Ovary (tissue), 9 donors: ENCODE measurements around the gene SPDYE3. TPM values are rescaled to one million over a fixed set of nuclear protein-coding genes. Genes with fewer than 3 reads are reported as not detected.
"Not testable (repeated sequence)": the region's sequence is repeated elsewhere in the genome, so short reads cannot be mapped to it uniquely, and the experiment has no call there.

Experiments used
- DNase-seq, 5 donors: peaks; one replicate each; pipeline ENCODE4 v3.0.0-alpha.2; 2019 to 2020
- H3K27ac ChIP-seq, 2 donors: fragments of 200-600 bp; one replicate each; pipeline versions ENCODE4 v1.5.1 to v1.8.0; 2019 to 2022
- H3K27me3 ChIP-seq: fragments of 200-600 bp; one replicate; pipeline ENCODE4 v1.8.0; 2022
- H3K36me3 ChIP-seq: fragments of 200-600 bp; sonication (generic); one replicate; pipeline ENCODE4 v1.5.1; 2019
- H3K4me1 ChIP-seq: one replicate; pipeline ENCODE4 v1.8.1; 2013; ENCODE audit warnings: mild to moderate bottlenecking, moderate library complexity; ENCODE audit not compliant: insufficient read depth
- H3K4me3 ChIP-seq: fragments of 200-600 bp; sonication (generic); one replicate; pipeline ENCODE4 v1.5.1; 2017
- H3K9me3 ChIP-seq, 2 donors: fragments of 200-600 bp in 1 of 2; sonication (generic) in 1 of 2; one replicate each; pipeline versions ENCODE4 v1.5.1 to v1.8.1; 2013 to 2019; ENCODE audit warnings: mild to moderate bottlenecking in 1 of 2, moderate library complexity in 1 of 2
- CTCF ChIP-seq, 3 donors: fragments of 450-650 bp in 2 of 3; fragments of 200-600 bp in 1 of 3; IDR thresholded peaks; one replicate each; pipeline versions ENCODE4 v1.5.1 to v1.8.0; 2016 to 2022; ENCODE audit warnings: antibody characterized with exemption in 3 of 3, mild to moderate bottlenecking in 1 of 3
- EP300 ChIP-seq: sonication (generic); formaldehyde crosslinking; IDR thresholded peaks from one replicate; pipeline ENCODE4 v1.6.1; 2017; ENCODE audit warnings: antibody characterized with exemption
- WGBS, 3 donors: extraction: QIAGEN DNeasy Blood & Tissue Kit in 1 of 3; methylation state at CpG; one replicate each; pipeline versions ENCODE4 v1.1.5 to v1.1.7; 2013 to 2017; 5-methylcytosine and 5-hydroxymethylcytosine counted together
- intact Hi-C, 4 donors: fragments of 100-400 bp; cut with DNase I; formaldehyde crosslinking; loops; one replicate each; pipeline versions ENCODE4 v1.11.0 to v1.15.1; 2022 to 2023
- polyA plus RNA-seq, 2 donors: library from polyadenylated mRNA; stranded (reverse); fragments of 200-250 nt in 1 of 2; fragments of 350-450 nt in 1 of 2; fragmentation: Illumina TruSeq in 1 of 2; extraction: RNeasy Lipid Tissue Mini Kit (QIAGEN cat#74804) in 1 of 2; gene quantifications; one replicate each; pipeline ENCODE4 v1.2.3, GENCODE V29; 2013 to 2014
- total RNA-seq, 7 donors: library from RNA; depleted of rRNA in 2 of 7; stranded (reverse); fragments of >200 nt in 2 of 7; fragmentation: NEBNext Ultra II Directional in 3 of 7; extraction: Animal tissue kit (Norgen Biotek cat#: 25700) in 3 of 7; gene quantifications; one replicate each; pipeline versions ENCODE4 v1.1.0 to v1.2.4, GENCODE V29; 2016 to 2023
- donor health status: DM: no; HTN: no; CAD: no; lungs with moderate emphysema.
- donor health status: DM: no; HTN: no; CAD: no.
- donor health status: Bipolar disorder and iron deficiency.
- donor health status: DM: yes; HTN: yes; CAD: no.
- donor health status: DM: no; HTN: no; CAD: no.
- donor health status: DM: yes; HTN: yes; CAD: no.

Gene SPDYE3
- total and polyA plus RNA-seq, 9 donors: 0.12 TPM; not detected in 8

GRCh38 chr7:100275120-100275519, 32.4 kb upstream of the SPDYE3 start:
- intact Hi-C loops: no loop called here
- 81 to 100% (median 86%) methylated on average over 1 of the region's 1 CpG for WGBS, 3 donors

GRCh38 chr7:100276126-100276525, 31.4 kb upstream of the SPDYE3 start:
- H3K27ac ChIP-seq, H3K9me3 ChIP-seq, DNase-seq, H3K27me3 ChIP-seq, intact Hi-C loops, H3K4me1 ChIP-seq, H3K36me3 ChIP-seq, H3K4me3 ChIP-seq: not testable (repeated sequence)
- 92 to 98% (median 92%) methylated on average over 6 of the region's 6 CpGs for WGBS, 3 donors

More at GRCh38 chr7:100275120-100275519, 32.4 kb upstream of the SPDYE3 start:
- H3K4me1 ChIP-seq: no peaks in the 10 kb centered on the region
- no peaks in the 10 kb centered on the region for H3K36me3 ChIP-seq
- no peaks in the 10 kb centered on the region for H3K9me3 ChIP-seq
- no peak for DNase-seq
- H3K4me3 ChIP-seq: no peak overlapping the region
- H3K27ac ChIP-seq: no peak overlapping the region
- TF ChIP-seq EP300 (no peak), CTCF (IDR thresholded peaks at IDR 0.05) (no peak)
- H3K27me3 ChIP-seq: no peaks in the 10 kb centered on the region

GRCh38 chr7:100282069-100282608, 25.4 kb upstream of the SPDYE3 start:
- H3K4me1 ChIP-seq, intact Hi-C loops, H3K9me3 ChIP-seq, H3K36me3 ChIP-seq, DNase-seq, H3K27ac ChIP-seq, H3K27me3 ChIP-seq, H3K4me3 ChIP-seq: not testable (repeated sequence)
- WGBS, 3 donors: 82 to 88% (median 84%) methylated on average over 3 of the region's 3 CpGs

GRCh38 chr7:100283147-100283546, 24.4 kb upstream of the SPDYE3 start:
- H3K27ac ChIP-seq, H3K27me3 ChIP-seq, intact Hi-C loops, H3K36me3 ChIP-seq, H3K9me3 ChIP-seq, H3K4me3 ChIP-seq, DNase-seq, H3K4me1 ChIP-seq: not testable (repeated sequence)
- WGBS, 3 donors: 81 to 90% (median 88%) methylated on average over 4 to 8 of the region's 8 CpGs

- intact Hi-C loops, H3K9me3 ChIP-seq, H3K27ac ChIP-seq, H3K4me3 ChIP-seq, H3K4me1 ChIP-seq, H3K27me3 ChIP-seq, H3K36me3 ChIP-seq, DNase-seq: not testable (repeated sequence)
- WGBS, 3 donors: 86 to 90% (median 89%) methylated on average over 6 of the region's 6 CpGs
These were observed 20.1 kb upstream of the SPDYE3 start for GRCh38 chr7:100287191-100287969.

- H3K4me1 ChIP-seq, H3K27me3 ChIP-seq, H3K27ac ChIP-seq, H3K9me3 ChIP-seq, H3K4me3 ChIP-seq, H3K36me3 ChIP-seq, intact Hi-C loops, DNase-seq: not testable (repeated sequence)
- 94 to 100% (median 100%) methylated on average over 3 of the region's 3 CpGs for WGBS, 3 donors
These were observed 19.2 kb upstream of the SPDYE3 start for GRCh38 chr7:100288258-100288657.

GRCh38 chr7:100292162-100292561, 15.3 kb upstream of the SPDYE3 start:
- H3K36me3 ChIP-seq, H3K9me3 ChIP-seq, H3K4me3 ChIP-seq, DNase-seq, H3K27me3 ChIP-seq, H3K4me1 ChIP-seq, H3K27ac ChIP-seq, intact Hi-C loops: not testable (repeated sequence)
- WGBS, 3 donors: 69 to 88% (median 83%) methylated on average over 1 of the region's 1 CpG

GRCh38 chr7:100295269-100295668, 12.2 kb upstream of the SPDYE3 start:
- intact Hi-C loops, H3K9me3 ChIP-seq, H3K4me1 ChIP-seq, H3K27me3 ChIP-seq, H3K36me3 ChIP-seq, H3K4me3 ChIP-seq, H3K27ac ChIP-seq: not testable (repeated sequence)
- peak in 2 of 5 donors; percentile 22 to 33 for DNase-seq
- WGBS, 3 donors: 69 to 80% (median 73%) methylated on average over 9 of the region's 9 CpGs

GRCh38 chr7:100297852-100298631, 9.5 kb upstream of the SPDYE3 start:
- H3K9me3 ChIP-seq, intact Hi-C loops, H3K27me3 ChIP-seq, H3K27ac ChIP-seq, H3K4me3 ChIP-seq, DNase-seq, H3K4me1 ChIP-seq, H3K36me3 ChIP-seq: not testable (repeated sequence)
- WGBS, 3 donors: 33 to 37% (median 35%) methylated on average over 4 to 6 of the region's 6 CpGs

GRCh38 chr7:100298632-100298895, 8.9 kb upstream of the SPDYE3 start:
- intact Hi-C loops, H3K27ac ChIP-seq, H3K4me1 ChIP-seq, H3K36me3 ChIP-seq, H3K9me3 ChIP-seq, H3K27me3 ChIP-seq, H3K4me3 ChIP-seq, DNase-seq: not testable (repeated sequence)
- WGBS, 3 donors: 55 to 67% (median 56%) methylated on average over 7 of the region's 7 CpGs
